Activated gamma-delta T cell treated with anti-CD3 and anti-CD28 coated beads, Interleukin-2, amount 50 U/mL, for 16 hours (primary cell): ENCODE results near the gene CELA3B.
"Not testable (repeated sequence)": the region's sequence is repeated elsewhere in the genome, so short reads cannot be mapped to it uniquely, and the experiment has no call there.

Experiments
- DNase-seq: peaks from one replicate; pipeline ENCODE4 v3.0.0-alpha.2; 2020; ENCODE audit warnings: low read depth

CELA3B gene

DNA sequence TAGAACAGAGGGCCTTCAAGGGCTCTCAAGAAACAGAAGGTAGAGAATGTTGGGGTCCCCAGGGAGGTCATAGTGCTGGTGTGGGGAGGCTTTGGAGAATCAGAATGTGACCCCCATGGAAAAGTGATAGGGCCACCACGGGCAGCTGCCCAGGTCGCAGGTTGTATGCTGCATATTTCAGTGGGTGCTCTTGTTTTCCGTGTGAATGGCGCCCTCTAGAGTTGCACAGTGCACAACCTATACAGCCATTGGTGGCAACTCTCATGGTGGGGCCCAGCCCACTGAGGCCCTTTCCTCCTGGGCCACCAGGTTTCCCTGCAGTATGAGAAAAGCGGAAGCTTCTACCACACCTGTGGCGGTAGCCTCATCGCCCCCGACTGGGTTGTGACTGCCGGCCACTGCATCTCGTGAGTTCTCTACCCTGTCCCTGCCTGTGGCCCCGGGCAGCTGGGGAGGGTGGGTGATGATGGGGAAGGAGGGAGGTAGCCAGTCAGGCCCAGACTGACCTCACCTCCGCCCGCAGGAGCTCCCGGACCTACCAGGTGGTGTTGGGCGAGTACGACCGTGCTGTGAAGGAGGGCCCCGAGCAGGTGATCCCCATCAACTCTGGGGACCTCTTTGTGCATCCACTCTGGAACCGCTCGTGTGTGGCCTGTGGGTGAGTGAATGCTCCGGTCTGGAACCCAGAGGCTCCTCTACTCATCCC, 3.8 kb downstream of the CELA3B start:
- DNase-seq = not testable (repeated sequence)

DNA sequence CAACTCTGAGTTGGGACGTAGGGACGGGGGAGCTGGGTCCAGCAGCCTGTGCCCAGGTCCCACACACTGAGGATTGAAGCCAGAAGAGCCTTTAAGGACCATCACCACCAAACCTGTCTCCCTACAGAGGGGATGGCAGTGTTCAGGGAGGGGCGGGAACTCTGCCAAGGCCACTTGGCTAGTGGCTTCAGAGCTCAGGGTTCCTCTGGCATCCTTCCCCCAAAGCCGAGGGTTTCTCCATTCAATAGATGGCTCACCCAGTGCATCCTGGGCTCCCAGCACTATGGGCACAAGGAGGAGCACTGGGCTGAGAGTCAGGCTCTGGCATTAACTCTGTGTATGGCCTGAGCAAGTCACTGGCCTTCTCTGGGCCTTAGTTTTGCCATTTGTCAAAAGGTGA, 4.4 kb downstream of the CELA3B start:
- not testable (repeated sequence) for DNase-seq

DNA sequence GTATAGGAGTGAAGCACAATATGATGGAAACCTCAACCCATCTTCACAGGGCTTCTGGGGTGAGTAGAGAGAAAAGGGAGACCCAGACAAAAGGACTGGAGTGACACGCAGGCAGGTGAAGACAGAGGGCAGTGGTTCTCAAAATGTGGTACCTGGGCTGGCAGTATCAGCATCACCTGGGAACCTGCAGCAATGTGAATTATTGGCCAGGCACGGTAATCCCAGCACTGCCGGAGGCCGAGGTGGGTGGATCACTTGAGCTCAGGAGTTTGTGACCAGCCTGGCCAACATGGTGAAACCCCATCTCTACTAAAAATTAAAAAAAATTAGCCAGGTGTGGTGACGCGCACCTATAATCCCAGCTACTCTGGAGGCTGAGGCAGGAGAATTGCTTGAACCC, 5.3 kb downstream of the CELA3B start:
- DNase-seq = not testable (repeated sequence)

DNA sequence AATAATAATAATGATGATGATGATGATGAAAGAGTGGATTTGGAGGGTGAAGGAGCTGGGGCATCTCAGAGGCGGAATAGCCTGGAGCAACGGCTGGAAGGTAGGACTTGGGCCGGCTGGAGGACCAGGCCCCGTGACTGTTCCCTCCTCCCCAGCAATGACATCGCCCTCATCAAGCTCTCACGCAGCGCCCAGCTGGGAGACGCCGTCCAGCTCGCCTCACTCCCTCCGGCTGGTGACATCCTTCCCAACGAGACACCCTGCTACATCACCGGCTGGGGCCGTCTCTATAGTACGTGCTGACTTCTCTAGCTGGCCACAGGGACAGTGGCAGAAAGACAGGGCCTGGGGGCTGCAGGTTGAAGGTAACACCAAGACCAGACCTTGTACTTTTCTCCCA, 6.7 kb downstream of the CELA3B start:
- DNase-seq = not testable (repeated sequence)

- DNase-seq = not testable (repeated sequence)
Observed at GRCh38 chr1:21985893-21986292, 9.1 kb downstream of the CELA3B start.

DNA sequence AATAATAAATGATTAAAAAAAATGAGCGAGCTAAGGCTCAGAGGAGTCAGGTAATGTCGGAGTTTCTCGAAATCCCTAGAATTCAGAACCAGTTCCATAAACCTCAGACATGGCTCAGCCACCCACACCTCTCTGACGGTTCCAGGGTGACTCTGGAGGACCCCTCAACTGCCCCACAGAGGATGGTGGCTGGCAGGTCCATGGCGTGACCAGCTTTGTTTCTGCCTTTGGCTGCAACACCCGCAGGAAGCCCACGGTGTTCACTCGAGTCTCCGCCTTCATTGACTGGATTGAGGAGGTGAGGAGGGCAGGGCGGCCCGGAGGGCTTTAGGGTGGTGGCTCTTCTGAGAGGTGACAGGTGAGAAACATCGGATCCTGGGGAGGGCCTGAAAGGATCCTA, 9.6 kb downstream of the CELA3B start:
- DNase-seq = not testable (repeated sequence)

DNA sequence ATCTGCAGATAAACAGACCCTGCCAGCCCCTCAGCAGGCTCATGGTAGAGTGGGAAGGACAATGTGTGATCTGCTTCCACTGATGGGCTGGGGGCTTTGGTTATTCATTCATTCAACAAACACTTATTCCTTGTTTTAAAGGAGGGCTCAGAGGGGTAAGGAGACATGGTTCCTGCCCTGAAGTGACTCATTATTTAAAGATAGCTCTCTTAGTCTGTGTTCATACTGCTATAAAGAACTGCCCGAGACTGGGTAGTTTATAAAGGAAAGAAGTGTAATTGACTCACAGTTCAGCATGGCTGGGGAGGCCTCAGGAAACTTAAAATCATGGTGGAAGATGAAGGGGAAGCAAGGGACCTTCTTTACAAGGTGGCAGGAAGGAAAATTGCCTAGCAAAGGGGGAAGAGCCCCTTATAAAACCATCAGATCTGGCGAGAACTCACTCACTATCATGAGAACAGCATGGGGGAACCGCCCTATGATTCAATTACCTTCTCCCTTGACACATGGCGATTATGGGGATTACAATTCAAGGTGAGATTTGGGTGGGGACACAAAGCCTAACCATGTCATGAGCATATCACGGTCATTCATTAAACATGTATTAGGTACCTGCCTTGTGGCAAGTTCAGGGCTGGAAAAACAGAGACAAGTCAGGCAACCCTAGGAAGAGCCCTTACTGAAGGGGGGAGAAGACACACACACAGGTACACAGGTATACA, 13.0 kb downstream of the CELA3B start:
- not testable (repeated sequence) for DNase-seq

- DNase-seq = not testable (repeated sequence)
Observed at GRCh38 chr1:21992186-21992585, 15.4 kb downstream of the CELA3B start.

DNA sequence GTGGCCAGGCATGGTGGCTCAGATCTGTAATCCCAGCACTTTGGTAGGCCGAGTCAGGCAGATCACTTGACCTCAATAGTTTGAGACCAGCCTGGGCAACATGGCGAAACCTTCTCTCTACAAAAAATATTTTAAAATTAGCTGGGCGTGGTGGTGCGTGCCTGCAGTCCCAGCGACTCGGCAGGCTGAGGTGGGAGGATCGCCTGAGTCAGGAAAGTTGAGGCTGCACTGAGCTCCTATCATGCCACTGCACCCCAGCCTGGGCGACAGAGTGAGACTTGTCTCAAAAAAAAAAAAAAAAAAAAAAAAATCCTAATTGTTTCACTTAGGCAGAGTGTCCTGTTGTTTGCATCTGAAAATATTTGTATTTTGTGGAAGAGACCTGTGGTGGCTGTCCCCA, 17.9 kb downstream of the CELA3B start:
- DNase-seq = not testable (repeated sequence)

DNA sequence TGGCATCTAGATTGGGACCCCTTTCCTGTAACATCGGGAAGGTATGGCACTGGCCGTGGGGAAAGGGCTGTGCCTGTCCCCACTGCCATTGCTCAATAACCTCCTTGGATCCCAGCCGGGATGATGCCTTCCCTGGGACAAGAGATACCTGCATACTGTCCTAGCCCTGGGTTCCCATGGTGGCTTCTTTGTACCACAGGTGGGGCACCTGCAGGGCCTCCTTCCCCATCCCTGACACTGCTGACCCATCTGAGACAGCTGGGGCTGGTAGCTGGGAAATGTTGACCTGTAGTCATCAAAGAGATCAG, 19.8 kb downstream of the CELA3B start:
- DNase-seq = not testable (repeated sequence)

GRCh38 chr1:21997891-21998623, 21.2 kb downstream of the CELA3B start:
- not testable (repeated sequence) for DNase-seq

GRCh38 chr1:21998624-21999294, 21.9 kb downstream of the CELA3B start:
- DNase-seq = not testable (repeated sequence)

DNA sequence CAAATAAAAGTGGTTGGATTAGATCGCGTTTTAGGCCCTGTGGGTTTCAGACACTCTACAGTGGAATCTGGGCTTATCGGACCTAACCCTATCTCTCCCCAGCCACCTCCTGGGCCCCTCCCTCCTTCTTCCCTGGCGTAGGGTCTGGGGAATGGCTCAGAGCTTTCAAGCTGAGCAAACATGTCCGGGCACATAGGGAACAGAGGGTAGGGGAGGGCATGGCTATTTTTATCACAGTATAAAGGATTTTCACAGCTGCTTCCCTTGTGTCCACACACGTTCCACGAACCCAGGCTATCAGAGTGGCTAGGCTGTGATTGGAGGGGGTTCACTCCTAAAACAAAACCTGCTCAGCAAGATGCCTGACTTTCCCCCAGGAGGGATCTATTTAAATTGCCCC, 22.8 kb downstream of the CELA3B start:
- not testable (repeated sequence) for DNase-seq

DNA sequence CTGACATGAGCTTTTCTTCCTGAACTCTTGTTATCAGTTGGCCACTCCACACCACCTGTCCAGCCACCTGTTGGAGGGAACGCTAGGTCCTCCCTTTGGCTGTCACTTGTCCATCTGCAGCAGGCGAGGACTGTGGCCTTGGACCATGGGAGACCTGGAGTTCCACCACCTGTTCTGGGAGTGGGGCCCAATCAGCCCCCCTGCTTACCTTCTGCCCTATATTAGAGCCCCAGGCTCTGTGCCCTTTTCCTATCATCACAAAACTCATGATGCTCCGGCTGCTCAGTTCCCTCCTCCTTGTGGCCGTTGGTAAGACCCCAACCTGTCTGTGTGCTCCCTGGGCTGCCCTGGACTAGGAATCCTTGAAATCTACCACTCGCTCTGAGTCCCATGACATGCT, 24.6 kb downstream of the CELA3B start, which contains the start of gene CELA3A:
CELA3A (plus strand) TSS at position 249 of the 400 bp plus-strand sequence; CDS start at position 267, 18 bp downstream.
- no peak for DNase-seq

- not testable (repeated sequence) for DNase-seq
Observed at GRCh38 chr1:22002461-22002860, 25.6 kb downstream of the CELA3B start.

GRCh38 chr1:22002875-22003274, 26.1 kb downstream of the CELA3B start:
- not testable (repeated sequence) for DNase-seq

DNA sequence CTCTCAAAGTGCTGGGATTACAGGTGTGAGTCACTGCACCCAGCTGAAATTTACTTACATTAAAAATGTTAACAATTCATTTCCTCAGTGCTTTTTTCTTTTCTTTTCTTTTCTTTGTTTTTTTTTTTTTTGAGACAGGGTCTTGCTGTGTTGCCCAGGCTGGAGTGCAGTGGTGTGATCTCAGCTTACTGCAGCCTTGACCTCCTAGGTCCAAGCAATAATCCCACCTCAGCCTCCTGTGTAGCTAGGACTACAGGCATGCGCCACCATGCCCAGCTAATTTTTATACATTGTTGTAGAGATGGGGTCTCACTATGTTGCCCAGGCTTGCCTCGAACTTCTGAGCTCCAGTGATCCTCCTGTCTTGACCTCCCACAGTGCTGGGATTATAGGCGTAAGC, 27.1 kb downstream of the CELA3B start:
- not testable (repeated sequence) for DNase-seq

- DNase-seq = not testable (repeated sequence)
Observed at GRCh38 chr1:22005261-22006149, 28.7 kb downstream of the CELA3B start.

DNA sequence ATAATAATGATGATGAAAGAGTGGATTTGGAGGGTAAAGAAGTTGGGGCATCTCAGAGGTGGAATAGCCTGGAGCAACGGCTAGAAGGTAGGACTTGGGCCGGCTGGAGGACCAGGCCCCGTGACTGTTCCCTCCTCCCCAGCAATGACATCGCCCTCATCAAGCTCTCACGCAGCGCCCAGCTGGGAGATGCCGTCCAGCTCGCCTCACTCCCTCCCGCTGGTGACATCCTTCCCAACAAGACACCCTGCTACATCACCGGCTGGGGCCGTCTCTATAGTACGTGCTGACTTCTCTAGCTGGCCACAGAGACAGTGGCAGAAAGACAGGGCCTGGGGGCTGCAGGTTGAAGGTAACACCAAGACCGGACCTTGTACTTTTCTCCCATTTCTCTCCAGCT, 29.9 kb downstream of the CELA3B start:
- not testable (repeated sequence) for DNase-seq

- DNase-seq = not testable (repeated sequence)
Observed at GRCh38 chr1:22007262-22007661, 30.4 kb downstream of the CELA3B start.

DNA sequence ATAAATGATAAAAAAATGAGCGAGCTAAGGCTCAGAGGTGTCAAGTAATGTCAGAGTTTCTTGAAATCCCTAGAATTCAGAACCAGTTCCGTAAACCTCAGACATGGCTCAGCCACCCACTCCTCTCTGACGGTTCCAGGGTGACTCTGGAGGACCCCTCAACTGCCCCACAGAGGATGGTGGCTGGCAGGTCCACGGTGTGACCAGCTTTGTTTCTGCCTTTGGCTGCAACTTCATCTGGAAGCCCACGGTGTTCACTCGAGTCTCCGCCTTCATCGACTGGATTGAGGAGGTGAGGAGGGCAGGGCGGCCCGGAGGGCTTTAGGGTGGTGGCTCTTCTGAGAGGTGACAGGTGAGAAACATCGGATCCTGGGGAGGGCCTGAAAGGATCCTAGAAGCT, 32.7 kb downstream of the CELA3B start:
- DNase-seq = not testable (repeated sequence)
